GM20431 (cell line): ENCODE data around the gene ZMYND15.

ENCODE experiments used
- in situ Hi-C: fragments of 300-500 bp; cut with MseI, MboI; formaldehyde crosslinking; loops from one replicate; pipeline ENCODE4 v1.15.0; 2020; ENCODE audit warnings: low sequenced_read_pairs; ENCODE audit not compliant: unreplicated experiment

Gene ZMYND15

DNA sequence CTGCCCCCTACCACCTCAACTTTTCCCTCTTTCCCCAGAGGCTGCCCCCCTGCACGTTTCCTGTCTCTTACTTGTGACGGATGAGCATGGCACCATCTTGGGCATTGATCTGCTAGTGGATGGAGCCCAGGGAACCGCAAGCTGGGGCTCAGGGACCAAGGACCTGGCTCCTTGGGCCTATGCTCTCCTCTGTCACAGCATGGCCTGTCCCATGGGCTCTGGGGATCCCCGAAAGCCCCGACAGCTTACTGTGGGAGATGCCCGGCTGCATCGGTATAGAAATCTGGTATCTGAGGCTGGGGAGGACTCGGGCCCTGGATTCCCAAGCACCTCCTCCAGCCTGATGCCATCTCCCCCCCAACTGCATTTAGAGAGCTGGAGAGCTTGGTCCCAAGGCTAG, 1.9 kb downstream of the ZMYND15 start:
- in situ Hi-C loops, result no loop called here

DNA sequence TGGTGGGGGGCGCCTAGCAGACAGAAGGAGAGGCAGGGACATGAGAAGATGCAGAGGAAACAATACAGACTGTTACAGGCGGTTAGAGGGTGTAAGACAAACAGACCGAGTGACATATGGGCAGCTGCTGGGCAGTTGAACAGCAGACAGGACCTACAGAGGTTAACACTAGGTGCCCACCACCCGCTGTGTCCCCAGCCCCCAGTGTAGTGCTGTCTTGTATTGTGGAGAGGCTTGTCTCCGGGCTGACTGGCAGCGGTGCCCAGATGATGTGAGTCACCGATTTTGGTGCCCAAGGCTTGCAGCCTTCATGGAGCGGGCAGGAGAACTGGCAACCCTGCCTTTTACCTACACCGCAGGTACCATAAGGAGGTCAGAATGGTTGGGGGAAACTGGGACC, 2.5 kb downstream of the ZMYND15 start:
- in situ Hi-C loops, result no loop called here

DNA sequence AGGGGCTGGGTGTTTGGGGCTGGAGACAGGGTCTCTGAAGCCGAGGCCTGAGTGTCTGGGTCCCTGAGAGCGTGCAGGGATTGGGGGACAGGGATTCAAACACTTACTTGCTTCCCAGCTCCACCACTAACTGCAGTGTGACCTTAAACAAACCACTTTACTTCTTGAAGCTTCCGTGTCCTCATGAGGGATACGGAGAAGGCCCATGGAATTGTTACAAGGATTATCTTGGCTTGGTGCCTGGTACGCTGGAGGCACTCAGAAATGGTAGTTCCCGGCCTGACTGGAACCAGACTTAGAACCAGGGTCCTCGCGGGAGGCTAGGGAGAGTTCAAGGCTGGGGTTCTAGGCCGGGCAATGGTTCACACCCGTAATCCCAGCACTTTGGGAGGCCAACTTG, 3.0 kb downstream of the ZMYND15 start:
- in situ Hi-C loops, result no loop called here

DNA sequence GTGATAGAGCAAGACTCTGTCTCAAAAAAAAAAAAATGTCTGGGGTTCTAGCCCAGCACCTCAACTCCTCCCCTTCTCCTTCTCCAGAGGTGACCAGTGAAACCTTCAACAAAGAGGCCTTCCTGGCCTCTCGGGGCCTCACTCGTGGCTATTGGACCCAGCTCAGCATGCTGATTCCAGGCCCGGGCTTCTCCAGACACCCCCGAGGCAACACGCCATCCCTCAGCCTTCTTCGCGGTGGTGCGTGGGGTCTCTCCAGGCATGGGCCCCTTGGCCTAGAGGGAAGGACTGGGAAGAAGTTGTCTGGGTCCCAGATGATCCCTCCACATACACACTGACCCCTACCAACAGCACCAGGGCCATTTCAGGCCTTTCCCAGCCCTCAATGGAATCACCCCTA, 3.6 kb downstream of the ZMYND15 start:
- in situ Hi-C loops, result no loop called here

DNA sequence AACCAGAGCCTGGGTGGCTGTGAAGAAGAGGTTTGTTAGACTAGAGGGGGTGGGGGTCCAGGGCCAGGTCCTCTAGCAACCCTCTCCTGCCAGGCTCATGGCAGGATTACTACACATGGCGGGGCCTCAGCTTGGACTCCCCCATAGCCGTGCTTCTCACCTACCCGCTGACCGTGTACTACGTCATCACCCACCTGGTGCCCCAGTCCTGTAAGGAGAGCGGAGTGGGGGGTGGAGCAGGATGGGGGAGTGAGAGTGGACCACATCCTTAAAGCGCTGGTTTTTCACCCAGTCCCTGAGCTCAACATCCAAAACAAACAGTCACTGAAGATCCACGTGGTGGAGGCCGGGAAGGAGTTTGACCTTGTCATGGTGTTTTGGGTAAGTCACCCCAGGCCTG, 4.3 kb downstream of the ZMYND15 start:
- in situ Hi-C loops, result no loop called here

DNA sequence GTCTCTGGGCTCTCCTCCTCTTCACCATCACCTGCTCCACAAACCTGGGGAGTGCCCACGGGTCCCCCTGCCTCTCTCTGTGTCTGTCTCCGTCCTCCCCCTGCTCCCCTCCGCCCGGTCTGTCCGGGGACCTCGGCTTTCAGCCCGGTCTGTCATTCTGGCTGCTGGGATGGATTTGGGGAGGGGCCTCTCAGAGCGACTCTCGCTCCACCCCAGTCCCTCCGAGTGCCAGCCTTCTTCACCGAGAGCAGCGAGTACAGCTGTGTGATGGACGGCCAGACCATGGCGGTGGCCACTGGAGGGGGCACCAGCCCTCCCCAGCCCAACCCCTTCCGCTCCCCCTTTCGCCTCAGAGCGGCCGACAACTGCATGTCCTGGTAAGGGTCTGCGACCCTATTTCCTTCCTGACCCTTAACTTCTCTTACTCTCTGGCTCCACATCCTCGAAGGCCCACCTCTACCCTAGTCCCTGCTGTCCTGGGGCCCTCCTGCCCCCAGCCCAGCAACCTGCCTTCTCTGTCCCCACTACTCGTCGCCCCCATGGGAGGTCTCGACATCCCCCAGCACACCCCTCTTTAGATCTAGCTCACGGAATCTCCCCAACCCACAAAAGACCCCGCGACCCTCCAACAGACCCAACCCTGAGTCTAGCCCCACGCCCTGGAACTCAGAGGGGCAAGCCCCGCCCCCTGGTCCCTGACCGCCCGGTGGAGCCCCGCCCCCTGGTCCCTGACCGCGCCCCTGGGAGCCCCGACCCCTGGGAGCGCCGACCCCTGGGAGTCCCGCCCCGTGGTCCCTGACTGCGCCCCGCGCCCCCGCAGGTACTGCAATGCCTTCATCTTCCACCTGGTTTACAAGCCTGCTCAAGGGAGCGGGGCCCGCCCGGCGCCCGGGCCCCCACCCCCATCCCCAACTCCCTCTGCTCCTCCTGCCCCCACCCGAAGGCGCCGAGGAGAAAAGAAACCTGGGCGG, 5.7 kb downstream of the ZMYND15 start:
- in situ Hi-C loops, result no loop called here

DNA sequence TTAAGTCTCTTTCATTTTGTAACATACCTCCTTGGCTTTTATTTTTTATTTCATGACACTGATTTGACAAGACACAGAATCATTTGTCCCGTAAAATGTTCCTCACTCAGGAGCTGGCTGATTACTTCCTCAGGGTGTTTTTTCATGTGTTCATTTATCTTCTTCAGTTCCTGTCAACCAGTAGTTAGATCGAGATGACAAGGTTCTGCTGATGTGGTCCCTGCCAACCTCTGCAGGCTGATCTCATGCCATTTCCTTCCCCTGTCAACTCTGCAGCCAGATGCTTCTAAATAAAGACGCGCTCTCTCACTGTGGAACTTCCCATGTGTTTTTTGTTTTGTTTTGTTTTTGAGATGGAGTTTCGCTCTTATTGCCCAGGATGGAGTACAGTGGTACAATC, 8.2 kb downstream of the ZMYND15 start:
- in situ Hi-C loops, result no loop called here

DNA sequence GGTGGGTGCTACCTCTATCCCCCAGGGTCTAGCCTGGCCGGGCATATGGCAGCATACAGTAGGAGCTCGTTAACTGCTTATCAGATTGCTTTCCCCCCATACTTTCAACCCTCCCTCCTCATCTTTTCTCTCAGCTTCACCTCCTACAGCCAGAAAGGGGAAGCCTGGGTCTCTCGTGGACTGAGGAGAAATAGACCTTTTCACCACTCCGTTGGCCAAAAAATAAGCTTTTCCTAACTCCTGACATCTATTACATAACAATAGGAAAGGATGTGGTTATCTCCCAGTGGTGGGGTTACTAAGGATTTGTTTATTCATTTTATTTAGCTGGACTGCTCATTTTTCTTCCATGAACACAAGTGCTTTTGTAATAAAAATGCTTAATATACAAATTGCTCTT, 9.1 kb downstream of the ZMYND15 start:
- in situ Hi-C loops, result no loop called here

DNA sequence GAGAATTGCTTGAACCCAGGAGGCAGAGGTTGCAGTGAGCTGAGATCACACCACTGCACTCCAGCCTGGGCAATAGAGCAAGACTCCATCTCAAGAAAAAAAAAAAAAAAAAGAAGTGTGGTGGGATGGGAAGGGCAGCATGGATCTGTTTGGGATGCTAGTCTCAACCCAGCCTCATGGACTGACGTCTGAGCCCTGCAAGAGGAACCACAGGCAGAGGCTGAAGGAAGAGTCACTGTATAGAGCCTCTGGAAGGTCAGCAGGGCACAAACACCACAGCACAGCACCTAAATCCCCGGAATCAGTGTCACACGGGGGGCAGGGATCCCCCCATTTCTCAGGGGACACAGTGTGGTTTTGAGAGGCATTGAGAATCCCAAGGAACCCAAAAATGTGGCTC, 11.0 kb downstream of the ZMYND15 start:
- in situ Hi-C loops, result no loop called here

DNA sequence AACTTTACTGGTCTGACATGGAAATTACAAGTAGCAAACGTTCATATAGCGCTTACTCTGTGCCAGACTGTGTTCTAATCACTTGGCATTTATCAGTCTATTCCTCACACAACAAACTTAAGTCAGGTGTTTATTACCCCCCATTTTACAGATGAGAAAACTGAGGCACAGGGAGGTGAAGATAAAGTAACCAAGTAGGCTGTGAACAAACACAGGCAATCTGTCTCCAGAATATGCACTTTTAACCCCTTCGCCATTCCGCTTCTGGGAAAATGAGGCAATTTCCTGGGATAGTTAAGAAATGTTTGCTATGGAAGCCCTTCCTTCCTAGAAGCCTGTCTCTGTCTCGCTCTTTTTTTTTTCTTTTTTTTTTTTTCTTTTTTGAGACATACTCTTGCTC, 12.3 kb downstream of the ZMYND15 start:
- in situ Hi-C loops, result no loop called here

DNA sequence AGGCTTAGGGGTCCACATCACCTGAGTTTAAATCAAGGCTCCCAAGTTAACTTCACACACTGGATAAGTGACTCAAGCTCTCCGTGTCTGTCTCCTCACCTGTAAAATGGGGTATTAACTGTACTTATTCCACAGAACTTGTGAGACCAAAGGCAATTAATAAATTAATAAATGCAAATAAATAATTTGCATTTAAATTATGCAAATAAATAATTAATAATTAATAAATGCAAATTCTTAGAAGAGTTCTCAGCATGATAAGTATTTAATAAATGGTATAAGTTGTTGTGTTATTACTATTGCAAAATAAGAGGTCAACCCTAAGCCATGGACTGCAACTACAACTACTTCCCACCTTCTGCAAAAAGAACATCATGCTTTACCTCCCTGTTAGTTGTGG, 13.8 kb downstream of the ZMYND15 start:
- in situ Hi-C loops, result no loop called here

DNA sequence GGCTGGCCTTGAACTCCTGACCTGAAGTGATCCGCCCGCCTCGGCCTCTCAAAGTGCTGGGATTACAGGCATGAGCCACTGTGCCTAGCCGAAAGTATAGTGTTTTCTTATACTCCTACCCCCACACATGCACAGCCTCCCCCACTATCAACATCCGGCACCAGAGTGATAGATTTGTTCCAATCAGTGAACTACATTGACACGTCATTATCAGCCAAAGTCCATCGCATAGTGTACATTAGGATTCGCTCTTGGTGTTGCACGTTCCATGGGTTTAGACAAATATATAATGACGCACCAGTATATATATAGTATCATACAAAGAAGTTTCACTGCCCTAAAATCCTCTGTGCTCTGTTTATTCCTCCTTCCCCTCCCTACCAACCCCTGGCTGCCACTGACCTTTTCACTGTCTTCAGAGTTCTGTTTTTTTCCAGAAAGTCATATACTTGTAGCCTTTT, 20.2 kb downstream of the ZMYND15 start:
- in situ Hi-C loops, result no loop called here

DNA sequence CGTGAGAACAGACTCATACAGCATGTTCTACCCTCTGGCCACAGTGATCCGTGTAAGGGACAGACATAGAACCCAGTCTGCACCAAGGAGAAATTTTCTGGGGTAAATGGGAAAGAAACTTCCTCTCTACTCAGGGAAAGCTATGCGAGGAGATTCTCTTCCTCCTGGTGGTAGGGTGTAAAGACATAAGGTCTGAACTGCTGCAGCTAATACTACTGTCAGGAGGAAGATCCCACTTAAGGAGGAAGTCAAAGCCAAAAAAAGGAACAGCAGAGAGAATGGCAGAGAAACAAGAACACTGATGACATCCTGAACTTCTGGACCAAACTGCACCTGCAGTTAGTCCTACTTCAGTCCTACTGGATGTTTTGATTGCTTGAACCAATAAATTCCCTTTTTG, 25.0 kb downstream of the ZMYND15 start:
- in situ Hi-C loops, result no loop called here

DNA sequence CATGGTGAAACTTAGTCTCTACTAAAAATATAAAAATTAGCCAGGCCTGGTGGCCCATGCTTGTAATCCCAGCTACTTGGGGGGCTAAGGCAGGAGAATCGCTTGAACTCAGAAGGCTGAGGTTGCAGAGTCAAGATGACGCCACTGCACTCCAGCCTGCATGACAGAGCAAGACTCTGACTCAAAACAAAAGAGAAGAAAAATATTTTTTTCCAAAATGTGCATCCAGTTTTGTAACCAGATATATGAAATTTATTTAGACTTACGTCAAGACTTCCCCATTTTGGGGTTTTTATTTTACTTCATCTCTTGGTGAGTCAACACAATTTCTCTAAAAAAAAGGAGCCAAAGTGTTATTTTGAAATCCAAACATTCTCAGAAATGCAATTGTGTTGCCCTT, 26.6 kb downstream of the ZMYND15 start:
- in situ Hi-C loops, result no loop called here

DNA sequence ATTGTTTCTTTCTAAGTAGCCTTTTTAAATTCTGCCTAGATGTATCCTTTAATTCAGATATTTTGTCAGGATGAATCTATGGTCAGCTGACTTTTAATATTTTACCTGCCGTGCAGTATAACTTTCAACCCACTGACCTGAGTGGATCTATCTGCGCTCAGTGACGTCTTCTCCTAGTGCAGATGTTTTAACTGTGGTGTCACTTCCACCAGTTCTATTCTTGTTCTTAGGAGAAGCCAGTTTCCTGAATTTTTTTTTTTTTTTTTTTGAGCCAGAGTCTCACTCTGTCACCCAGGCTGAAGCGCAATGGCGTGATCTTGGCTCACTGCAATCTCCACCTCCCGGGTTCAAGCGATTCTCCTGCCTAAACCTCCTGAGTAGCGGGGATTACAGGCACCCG, 27.1 kb downstream of the ZMYND15 start:
- in situ Hi-C loops, result no loop called here

DNA sequence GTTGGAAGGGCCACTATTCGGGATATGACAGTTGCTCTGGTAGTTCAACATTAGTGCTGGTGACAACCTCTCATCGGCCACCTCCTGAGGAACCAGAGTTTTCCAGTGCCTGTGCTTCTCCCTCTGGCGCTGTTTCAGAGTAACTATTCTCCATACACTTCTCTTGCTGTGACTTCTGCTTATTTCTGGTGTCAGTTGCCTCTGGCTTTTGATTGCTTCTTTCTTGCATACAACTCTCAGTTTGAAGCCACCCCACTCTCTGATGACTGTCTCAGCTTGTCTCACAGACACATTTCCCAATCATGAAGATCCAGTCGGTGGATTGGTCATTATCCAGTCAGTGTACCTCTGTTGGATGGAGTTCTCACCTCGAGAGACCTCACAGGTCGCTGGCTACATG, 28.7 kb downstream of the ZMYND15 start:
- in situ Hi-C loops, result no loop called here

DNA sequence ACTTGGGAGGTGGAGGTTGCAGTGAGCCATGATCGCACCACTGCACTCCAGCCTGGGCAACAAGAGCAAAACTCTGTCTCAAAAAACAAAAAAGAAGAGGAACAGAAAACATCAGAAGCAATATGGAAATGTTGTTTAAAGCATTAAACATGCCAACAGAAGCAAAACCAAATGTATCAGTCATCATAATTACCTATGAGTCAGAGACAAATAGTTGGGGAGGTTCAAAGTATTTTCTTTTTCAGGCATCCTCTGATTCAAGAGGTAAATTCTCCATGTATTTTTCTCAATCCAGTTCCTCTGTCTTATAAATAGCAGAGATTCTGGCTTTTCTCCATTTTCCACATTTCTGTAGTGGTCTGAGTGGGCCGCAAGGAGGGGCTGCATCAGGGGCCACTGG, 30.0 kb downstream of the ZMYND15 start:
- in situ Hi-C loops, result no loop called here

DNA sequence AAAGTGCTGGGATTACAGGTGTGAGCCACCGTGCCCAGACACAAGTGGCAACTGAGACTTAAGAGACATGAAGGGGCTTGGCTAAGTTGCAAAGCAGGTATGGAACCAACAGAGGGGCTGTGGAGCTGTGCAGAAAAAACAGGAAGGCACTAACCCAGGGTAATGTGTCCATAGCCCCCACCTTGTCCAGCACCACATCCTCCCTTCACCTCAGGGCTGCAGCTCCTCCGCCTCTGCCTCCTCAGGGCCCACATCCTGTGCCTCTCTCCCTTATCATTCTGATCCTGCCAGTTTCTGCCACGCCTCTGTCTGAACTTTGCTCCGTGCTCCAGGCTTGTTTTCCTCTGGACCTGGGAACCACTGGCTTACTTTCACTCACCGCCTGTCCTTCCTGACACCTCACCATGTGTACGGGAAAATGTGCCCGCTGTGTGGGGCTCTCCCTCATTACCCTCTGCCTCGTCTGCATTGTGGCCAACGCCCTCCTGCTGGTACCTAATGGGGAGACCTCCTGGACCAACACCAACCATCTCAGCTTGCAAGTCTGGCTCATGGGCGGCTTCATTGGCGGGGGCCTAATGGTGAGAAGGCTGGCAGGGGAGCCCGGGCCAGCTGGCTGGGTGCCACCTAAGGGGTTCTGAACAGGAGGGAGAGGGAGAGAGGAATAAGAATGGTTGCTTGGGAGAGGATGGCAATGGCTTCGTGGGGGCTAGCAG, 32.0 kb downstream of the ZMYND15 start, which contains the start of gene TM4SF5:
Gene TM4SF5 (plus strand): TSS at position 368 of the 716 bp plus-strand sequence. CDS start 37 bp downstream, at position 405.
- in situ Hi-C loops, result no loop called here

DNA sequence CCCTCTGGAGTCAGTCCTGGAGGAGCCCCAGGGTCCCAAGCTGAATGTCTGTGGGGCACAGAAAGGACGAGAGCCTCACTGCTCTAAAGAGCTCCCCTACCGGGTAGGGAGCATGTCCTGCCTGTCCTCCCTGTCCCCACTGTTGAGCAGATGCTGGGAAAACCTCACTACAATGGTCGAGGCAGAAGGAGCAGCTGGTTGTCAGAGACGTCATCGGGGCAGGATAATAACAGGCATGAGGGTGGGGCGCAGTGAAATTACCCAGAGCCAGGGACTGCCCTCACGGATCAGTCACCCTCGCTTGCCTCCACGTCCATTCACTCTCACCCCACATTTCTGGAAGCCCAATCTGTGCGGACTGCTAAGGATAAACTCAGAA, 32.6 kb downstream of the ZMYND15 start:
- in situ Hi-C loops, result no loop called here

DNA sequence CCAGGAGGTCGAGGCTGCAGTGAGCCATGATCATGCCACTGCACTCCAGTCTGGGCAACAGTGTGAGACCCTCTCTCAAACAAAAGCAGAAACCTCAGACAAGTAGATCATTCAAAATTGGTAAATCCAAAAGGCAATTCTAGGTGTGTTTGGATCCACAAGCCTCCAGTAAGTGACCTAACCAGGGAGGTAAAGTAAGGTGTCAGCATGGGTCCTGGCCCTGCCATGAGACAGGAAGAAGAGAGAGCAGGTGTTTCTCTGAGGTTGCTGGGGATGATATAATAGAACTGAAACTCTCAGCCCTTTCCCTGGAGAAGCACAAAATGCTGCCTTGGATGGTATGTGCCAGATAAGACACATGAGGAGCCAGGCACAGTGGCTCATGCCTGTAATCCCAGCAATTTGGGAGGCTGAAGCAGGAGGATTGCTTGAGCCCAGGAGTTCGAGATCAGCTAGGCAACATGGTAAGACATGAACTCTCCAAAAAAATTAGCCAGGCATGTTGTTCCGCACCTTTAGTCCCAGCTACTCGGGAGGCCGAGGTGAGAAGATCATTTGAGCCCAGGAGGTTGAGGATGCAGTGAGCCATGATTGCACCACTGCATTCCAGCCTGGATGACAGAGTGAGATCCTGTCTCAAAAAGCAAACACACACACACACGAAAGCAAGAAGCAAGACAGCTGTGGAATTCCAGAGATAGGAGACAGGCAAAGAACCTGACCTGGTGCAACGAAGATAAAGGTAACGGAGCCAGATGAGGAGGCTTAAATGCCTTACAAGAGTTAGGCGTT, 38.5 kb downstream of the ZMYND15 start:
- in situ Hi-C loops, result no loop called here
